ENCODE data around the gene CDKN2AIPNL. TPM values are rescaled to one million over a fixed set of nuclear protein-coding genes. Genes with fewer than 3 reads are reported as not detected.

Gene CDKN2AIPNL
- total RNA-seq, 2 donors from 2014 or later, result 3.0 to 14.5 TPM

DNA sequence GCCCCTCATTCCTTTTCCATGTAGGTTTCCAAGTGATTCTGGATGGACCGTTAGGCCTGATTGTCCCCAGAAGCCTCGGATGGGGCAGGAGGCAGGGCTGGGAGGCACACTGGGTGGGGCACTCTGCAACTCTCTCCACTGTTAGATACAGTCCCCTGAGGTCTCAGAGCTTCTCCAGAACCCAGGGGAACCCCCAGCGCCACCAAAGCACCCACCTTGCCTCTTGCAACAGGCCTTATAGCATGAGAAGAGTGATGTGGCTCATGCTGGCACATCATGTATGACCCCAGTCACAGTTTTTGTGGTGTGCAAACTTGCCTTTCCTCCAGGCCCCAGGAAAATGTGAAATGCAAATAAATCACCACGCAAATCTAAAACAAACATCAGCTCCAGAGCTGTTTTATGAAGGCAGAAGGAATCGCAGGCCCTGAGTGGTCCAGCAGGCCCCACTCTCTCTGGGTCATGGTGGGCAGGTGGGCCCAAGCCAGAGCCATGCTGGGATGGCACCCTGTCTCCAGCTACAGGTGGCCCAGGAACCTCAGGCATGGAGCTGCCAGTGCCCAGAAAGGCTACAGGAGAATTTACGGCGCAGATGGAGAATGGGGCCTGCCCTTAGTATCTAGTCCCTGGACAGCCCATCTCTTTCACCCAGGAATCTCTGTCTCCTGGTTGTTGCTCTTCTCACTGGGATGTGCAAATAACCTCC is 36.3 kb upstream of the CDKN2AIPNL start:
- TF ChIP-seq POLR2A (IDR thresholded peaks at IDR 0.05), result no peak
- TF ChIP-seq, protein P1, sequence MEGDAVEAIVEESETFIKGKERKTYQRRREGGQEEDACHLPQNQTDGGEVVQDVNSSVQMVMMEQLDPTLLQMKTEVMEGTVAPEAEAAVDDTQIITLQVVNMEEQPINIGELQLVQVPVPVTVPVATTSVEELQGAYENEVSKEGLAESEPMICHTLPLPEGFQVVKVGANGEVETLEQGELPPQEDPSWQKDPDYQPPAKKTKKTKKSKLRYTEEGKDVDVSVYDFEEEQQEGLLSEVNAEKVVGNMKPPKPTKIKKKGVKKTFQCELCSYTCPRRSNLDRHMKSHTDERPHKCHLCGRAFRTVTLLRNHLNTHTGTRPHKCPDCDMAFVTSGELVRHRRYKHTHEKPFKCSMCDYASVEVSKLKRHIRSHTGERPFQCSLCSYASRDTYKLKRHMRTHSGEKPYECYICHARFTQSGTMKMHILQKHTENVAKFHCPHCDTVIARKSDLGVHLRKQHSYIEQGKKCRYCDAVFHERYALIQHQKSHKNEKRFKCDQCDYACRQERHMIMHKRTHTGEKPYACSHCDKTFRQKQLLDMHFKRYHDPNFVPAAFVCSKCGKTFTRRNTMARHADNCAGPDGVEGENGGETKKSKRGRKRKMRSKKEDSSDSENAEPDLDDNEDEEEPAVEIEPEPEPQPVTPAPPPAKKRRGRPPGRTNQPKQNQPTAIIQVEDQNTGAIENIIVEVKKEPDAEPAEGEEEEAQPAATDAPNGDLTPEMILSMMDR (IDR thresholded peaks at IDR 0.05), result no peak
- intact Hi-C loops (cut with DNase I), result no loop called here
- no peaks in the 10 kb centered on the region for H3K36me3 ChIP-seq (replicated peaks in 1 of 2; ENCODE audit: insufficient read depth in 1 of 2, low read depth in 2 of 2)
- ATAC-seq, result no peak
- H3K27me3 ChIP-seq, result no peaks in the 10 kb centered on the region
- no peak for DNase-seq
- H3K27ac ChIP-seq, result no peak overlapping the region
- H3K4me1 ChIP-seq, result no peaks in the 10 kb centered on the region
- H3K4me3 ChIP-seq, result no peak overlapping the region
- 82 to 84% methylated on average over 7 of the region's 7 CpGs for WGBS, 2 donors
- no peaks in the 10 kb centered on the region for H3K9me3 ChIP-seq

DNA sequence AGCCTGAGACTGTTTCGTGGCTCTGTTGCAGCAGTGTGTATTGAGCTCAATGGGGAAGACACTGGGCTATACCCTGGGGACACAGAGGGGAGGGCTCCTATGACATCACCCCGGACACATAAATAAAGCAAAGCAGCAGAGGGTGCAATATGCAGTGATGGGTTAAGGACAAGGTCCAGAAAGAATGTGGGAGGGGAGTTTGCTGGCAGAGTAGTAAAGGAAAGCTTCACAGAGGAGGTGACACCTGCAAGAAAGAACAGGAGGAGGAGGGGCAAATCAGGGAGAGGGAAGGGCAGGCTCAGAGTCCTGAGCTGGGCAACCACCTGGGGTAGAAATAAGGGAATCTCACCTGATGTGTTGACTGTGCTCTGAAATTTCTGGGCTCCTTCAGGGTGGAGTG is 35.3 kb upstream of the CDKN2AIPNL start:
- H3K9me3 ChIP-seq, result no peaks in the 10 kb centered on the region
- no peaks in the 10 kb centered on the region for H3K4me1 ChIP-seq
- intact Hi-C loops (cut with DNase I), result no loop called here
- no peak overlapping the region for H3K4me3 ChIP-seq
- H3K27me3 ChIP-seq, result no peaks in the 10 kb centered on the region
- TF ChIP-seq, protein P1 (IDR thresholded peaks at IDR 0.05), result no peak
- no peak for TF ChIP-seq POLR2A (IDR thresholded peaks at IDR 0.05)
- ATAC-seq (no peak), DNase-seq (no peak)
- no peak overlapping the region for H3K27ac ChIP-seq
- WGBS, 2 donors, result 62 to 64% methylated on average over 2 of the region's 2 CpGs
- H3K36me3 ChIP-seq (replicated peaks in 1 of 2; ENCODE audit: insufficient read depth in 1 of 2, low read depth in 2 of 2), result no peaks in the 10 kb centered on the region

DNA sequence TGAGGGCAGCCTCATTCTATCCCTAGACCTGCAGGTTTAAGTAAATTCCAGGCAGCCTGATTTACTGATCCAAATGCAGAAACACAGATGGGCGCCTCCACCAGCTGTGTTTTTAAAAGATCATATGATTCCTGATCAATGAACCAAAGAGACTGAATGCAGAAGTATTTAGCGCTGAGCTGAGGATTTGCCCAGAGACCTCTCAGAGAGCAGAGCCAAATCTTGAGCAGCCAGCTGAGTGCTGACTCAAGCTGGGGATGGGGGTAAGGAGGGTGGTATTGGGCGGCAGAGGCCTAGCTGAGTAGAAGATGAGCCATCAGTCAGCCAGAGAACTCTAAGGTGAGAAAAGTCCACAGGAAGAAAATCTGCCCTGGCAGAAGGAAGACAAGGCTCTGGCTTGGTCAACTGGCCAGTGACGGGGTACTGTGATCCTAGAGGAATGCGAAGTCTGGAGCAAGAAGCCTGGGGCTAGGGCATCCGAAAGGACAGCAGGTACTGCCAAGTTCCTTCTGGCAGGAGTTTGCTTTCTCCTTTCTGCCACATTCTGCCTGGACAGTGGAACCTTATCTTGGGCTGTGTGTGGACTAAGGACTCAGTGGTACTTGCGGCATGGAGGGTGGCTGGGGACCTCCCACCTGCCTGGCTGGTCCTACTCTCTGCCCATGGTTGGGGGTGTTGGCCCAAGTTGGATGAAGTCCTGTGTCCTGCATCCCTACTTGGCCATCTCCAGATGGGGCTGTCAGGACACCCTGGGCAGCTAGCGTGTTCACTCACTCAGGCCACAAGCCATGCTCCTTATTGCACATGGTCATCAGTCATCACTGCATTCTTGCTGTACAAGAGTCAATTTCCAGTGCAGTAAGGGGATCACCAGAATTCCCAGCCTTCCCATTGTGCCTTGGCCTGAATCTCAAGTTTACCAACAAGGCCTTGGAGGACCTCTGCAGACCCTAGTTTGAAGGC is 34.5 kb upstream of the CDKN2AIPNL start:
- TF ChIP-seq, protein P1 (IDR thresholded peaks at IDR 0.05), result no peak
- no peak for TF ChIP-seq POLR2A (IDR thresholded peaks at IDR 0.05)
- intact Hi-C loops (cut with DNase I), result no loop called here
- Histone ChIP-seq H3K4me1 (no peaks in the 10 kb centered on the region), H3K9me3 (no peaks in the 10 kb centered on the region), H3K4me3 (no peak overlapping the region), H3K36me3 (replicated peaks in 1 of 2; ENCODE audit: insufficient read depth in 1 of 2, low read depth in 2 of 2) (no peaks in the 10 kb centered on the region), H3K27me3 (no peaks in the 10 kb centered on the region), H3K27ac (no peak overlapping the region)
- ATAC-seq (no peak), DNase-seq (no peak)
- 95 to 96% methylated on average over 7 to 8 of the region's 8 CpGs for WGBS, 2 donors

DNA sequence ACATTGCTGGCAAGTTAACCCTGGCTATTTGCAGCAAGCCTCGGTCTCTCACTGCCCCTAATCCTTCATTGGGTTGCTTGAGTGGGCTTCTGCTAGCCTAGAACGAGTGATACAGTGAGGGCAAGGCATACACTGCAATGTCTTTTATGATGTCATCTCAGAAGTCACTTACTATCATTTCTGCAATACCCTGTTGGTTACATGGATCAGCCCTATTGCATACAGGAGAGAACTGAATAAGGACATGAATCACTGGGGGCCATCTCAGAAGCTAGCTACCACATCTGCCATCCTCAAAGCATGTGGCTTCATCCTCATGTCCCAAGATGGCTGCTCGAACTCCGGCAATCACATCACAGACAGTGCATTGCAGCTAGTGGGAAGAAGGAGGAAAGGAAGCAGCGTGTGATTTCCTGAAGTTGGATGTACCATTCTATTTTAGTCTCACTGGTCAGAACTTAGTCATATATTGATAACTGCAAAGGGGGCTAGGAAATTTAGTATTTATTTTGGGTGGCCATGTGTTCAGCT is 33.3 kb upstream of the CDKN2AIPNL start:
- Histone ChIP-seq H3K4me1 (no peaks in the 10 kb centered on the region), H3K27me3 (no peaks in the 10 kb centered on the region), H3K27ac (no peak overlapping the region), H3K36me3 (replicated peaks in 1 of 2; ENCODE audit: insufficient read depth in 1 of 2, low read depth in 2 of 2) (no peaks in the 10 kb centered on the region), H3K9me3 (no peaks in the 10 kb centered on the region), H3K4me3 (no peak overlapping the region)
- intact Hi-C loops (cut with DNase I), result no loop called here
- DNase-seq, result no peak
- ATAC-seq, result no peak
- 87 to 90% methylated on average over 4 to 5 of the region's 5 CpGs for WGBS, 2 donors
- TF ChIP-seq, protein P1 (IDR thresholded peaks at IDR 0.05), result no peak
- no peak for TF ChIP-seq POLR2A (IDR thresholded peaks at IDR 0.05)
